NB4 (cell line): Measurements from ENCODE around the gene NDUFS6.

ENCODE experiments used
- DNase-seq: peaks from one replicate; pipeline ENCODE4 v3.0.0; 2010; ENCODE audit warnings: low read depth
- H3K4me3 ChIP-seq: one replicate; pipeline ENCODE4 v1.5.1; 2011; ENCODE audit warnings: mild to moderate bottlenecking, low read depth, low read length, moderate library complexity
- MYC ChIP-seq: IDR thresholded peaks from 2 replicates; pipeline ENCODE4 v1.6.1; 2011; ENCODE audit warnings: low read depth, low read length
- POLR2A ChIP-seq: IDR thresholded peaks from 2 replicates; pipeline ENCODE4 v1.6.1; 2011; ENCODE audit warnings: mild to moderate bottlenecking; ENCODE audit not compliant: insufficient read length; ENCODE audit errors: extremely low read depth
- TF ChIP-seq, protein P1 (sequence below): IDR thresholded peaks from one replicate; pipeline ENCODE4 v1.5.1; 2012; ENCODE audit warnings: low read depth, low read length
- TF ChIP-seq, protein P2 (sequence below): IDR thresholded peaks from 2 replicates; pipeline ENCODE4 v1.6.1; 2011; ENCODE audit warnings: low read depth, low read length

The NDUFS6 gene

DNA sequence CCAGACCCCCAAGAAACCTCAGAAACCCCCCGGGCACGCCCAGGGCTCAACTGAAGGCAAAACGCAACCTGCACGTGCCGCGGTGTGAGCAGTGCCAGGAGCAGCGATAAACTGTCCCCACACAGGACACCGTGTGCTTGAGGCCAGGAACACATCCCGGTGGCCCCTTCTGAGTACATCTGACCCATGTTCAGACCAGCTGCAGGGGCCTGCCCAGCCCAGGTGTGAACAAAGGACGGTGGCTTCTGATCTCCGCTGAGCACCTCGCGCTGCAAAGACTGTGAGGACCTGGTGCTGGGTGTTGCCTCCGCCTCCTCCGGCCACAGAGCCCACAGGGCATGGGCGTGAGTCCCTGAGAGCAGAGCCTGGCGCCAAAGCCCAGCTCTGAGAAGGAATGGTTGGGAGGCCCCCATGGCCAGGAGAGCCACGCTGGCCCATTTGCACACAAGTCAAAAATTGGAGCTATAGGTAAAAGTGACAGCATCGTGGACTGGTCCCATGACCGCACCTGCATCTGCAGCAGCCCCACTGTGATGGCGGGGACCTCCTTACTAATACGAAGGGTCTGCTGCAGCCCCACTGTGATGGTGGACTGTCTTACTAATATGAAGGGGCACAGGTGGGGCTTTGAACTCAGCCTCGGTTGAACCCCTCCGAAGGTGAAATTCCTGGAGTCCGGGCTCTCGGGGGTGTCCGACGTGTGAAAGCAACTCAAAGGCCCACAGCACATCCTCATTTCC lies 31.5 kb downstream of the NDUFS6 start:
- TF ChIP-seq MYC (no peak), POLR2A (no peak)
- TF ChIP-seq, protein P1, sequence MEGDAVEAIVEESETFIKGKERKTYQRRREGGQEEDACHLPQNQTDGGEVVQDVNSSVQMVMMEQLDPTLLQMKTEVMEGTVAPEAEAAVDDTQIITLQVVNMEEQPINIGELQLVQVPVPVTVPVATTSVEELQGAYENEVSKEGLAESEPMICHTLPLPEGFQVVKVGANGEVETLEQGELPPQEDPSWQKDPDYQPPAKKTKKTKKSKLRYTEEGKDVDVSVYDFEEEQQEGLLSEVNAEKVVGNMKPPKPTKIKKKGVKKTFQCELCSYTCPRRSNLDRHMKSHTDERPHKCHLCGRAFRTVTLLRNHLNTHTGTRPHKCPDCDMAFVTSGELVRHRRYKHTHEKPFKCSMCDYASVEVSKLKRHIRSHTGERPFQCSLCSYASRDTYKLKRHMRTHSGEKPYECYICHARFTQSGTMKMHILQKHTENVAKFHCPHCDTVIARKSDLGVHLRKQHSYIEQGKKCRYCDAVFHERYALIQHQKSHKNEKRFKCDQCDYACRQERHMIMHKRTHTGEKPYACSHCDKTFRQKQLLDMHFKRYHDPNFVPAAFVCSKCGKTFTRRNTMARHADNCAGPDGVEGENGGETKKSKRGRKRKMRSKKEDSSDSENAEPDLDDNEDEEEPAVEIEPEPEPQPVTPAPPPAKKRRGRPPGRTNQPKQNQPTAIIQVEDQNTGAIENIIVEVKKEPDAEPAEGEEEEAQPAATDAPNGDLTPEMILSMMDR: no peak
- TF ChIP-seq, protein P2, sequence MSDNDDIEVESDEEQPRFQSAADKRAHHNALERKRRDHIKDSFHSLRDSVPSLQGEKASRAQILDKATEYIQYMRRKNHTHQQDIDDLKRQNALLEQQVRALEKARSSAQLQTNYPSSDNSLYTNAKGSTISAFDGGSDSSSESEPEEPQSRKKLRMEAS: no peak
- DNase-seq: no peak
- H3K4me3 ChIP-seq: no peak overlapping the region

DNA sequence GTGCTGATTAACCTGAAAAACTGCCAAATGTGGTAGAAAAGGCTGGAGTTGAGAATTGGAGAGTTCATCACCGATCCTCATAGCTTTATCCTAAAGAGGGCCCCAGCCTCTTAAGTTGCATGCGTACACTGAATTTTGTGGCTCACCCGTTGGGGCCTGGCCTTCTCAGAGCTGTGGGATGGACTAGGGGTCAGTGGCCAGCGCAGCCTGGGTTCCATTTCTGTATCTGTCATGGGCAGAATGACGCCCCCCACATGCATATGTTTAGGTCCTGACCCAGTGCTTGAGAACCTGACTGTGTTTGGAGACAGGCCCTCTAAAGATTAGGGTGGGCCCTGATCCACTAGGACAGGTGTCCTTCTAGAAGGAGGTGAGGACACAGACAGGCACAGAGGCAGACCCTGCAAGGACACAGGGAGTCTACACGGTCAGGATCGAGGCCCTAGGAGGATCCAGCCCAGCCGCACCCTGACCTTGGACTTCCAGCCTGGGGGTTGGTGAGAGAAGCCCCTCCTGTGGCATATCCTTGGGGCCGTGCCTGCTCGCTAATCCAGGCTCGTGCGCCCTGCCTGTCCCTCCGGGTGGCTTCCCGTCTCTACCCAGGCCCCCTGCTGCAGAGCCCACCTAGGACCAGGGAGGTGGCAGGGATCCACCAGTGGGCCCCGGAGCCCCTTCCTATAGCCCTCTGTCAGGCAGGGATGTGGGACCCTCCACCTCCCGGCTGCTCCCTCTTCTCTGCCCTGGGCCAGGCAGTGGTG lies 32.2 kb downstream of the NDUFS6 start:
- no peak overlapping the region for H3K4me3 ChIP-seq
- TF ChIP-seq, protein P2: no peak
- TF ChIP-seq MYC: no peak
- no peak for TF ChIP-seq POLR2A
- TF ChIP-seq, protein P1: no peak
- DNase-seq: no peak

DNA sequence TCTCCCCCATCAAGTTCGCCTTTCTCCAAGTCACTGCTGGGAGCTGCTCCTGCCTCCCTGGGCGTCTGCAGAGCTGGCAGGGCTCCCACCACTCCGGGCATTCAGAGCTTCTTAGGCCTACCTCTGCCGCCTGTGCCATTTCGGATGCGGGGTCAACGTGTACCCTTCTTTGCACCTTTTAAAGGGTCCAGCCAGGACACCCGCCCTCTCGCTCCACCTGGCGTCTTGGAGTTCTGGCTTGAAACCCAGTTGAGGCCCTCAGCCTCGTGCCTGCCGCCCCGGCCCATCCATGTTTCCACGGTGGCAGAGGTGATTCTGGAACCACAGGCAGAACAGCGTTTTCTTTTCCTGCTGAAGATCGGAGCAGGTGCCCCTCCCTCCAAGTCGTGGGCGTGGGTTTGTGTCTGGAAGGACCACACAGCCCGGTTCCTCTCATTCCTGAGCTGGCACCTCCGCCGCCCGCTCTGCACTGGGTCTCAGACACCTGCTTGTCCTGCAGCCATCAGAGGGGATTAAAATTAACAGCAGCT lies 32.9 kb downstream of the NDUFS6 start:
- H3K4me3 ChIP-seq: no peak overlapping the region
- DNase-seq: no peak
- TF ChIP-seq, protein P2: no peak
- TF ChIP-seq POLR2A (no peak), MYC (no peak)
- TF ChIP-seq, protein P1: no peak

DNA sequence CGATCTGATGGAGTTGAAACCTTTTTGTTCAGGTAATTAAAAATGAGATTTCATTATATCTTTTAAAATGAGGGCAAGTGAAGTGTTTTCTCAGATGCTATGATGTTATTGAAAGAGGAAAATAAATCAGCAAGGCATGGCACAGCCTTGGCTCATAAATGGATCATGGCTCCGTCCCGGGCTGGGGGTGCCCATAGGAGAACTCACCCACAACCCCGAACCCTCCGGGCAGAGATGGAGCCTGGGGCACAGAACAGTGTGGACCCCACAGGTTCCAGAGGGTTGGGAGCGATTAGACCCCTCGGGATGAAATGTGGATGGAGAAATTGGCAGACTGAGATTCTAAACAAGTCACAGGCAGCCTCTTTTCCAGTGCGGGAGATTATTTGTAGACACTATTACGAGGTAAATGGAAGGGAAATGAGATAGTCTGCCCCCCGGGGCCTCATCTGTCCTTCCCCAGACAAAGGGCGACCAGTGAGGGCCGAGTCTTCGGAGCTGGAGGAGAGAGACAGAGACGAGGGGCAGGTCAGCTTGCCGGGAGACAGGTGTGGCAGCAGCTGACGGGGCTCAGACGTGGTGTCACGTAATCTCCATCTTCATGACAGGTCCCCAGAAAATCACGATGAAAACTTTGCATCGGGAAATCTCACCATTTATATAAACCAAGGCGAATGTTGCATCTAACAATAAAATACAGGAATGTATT lies 33.7 kb downstream of the NDUFS6 start:
- H3K4me3 ChIP-seq: no peak overlapping the region
- no peak for DNase-seq
- TF ChIP-seq, protein P1: no peak
- TF ChIP-seq MYC (no peak), POLR2A (no peak)
- TF ChIP-seq, protein P2: no peak

DNA sequence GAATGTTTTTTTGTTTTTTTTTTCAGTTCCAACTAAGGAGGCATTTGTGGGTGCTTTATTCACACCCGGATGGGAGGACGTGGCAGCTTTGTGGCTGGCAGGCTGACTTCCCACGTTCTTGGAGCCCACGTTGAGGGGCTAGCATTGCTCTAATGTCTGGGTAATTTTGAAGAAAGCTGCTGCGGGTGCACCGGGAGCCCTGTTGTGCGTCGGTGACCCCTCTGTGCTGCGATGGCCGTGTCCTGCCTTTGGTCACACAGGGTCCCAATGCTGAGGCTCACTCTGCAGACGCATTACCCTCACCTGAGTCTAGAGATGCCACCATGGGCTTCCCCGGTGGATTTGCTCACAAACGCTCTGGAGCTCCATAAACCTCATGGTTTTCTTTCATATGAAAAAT lies 34.2 kb downstream of the NDUFS6 start:
- TF ChIP-seq MYC: no peak
- TF ChIP-seq, protein P2: no peak
- TF ChIP-seq POLR2A: no peak
- TF ChIP-seq, protein P1: no peak
- no peak for DNase-seq
- H3K4me3 ChIP-seq: no peak overlapping the region
